Sigmoid colon (tissue), 7 donors: ENCODE results near the gene ZFP36L2. TPM values are rescaled to one million over a fixed set of nuclear protein-coding genes. Genes with fewer than 3 reads are reported as not detected.

ENCODE experiments used
- DNase-seq: peaks from one replicate; pipeline ENCODE4 v3.0.0-alpha.2; 2019
- H3K27ac ChIP-seq, 4 donors: fragments of 200-600 bp; sonication (generic); one replicate each; pipeline ENCODE4 v1.5.1; 2016 to 2019; ENCODE audit warnings: mild to moderate bottlenecking in 1 of 4
- H3K27me3 ChIP-seq, 3 donors: fragments of 200-600 bp; sonication (generic); one replicate each; pipeline ENCODE4 v1.5.1; 2019; ENCODE audit warnings: mild to moderate bottlenecking in 1 of 3
- H3K36me3 ChIP-seq, 4 donors: fragments of 200-600 bp; sonication (generic); one replicate each; pipeline ENCODE4 v1.5.1; 2016 to 2019
- H3K4me1 ChIP-seq, 4 donors: fragments of 200-600 bp; sonication (generic); one replicate each; pipeline ENCODE4 v1.5.1; 2017 to 2019
- H3K4me3 ChIP-seq, 4 donors: fragments of 200-600 bp; sonication (generic); one replicate each; pipeline ENCODE4 v1.5.1; 2017 to 2019; ENCODE audit warnings: mild to moderate bottlenecking in 2 of 4, moderate library complexity in 1 of 4
- H3K9me3 ChIP-seq, 4 donors: fragments of 200-600 bp in 3 of 4; sonication (generic) in 3 of 4; one replicate each; pipeline versions ENCODE4 v1.5.1 to v1.6.1; 2013 to 2019
- CTCF ChIP-seq, 4 experiments: fragments of 450-650 bp in 3 of 4; fragments of 200-600 bp in 1 of 4; IDR thresholded peaks; one replicate each; pipeline ENCODE4 v1.5.1; 2016 to 2019; ENCODE audit warnings: antibody characterized with exemption in 4 of 4, mild to moderate bottlenecking in 3 of 4, moderate library complexity in 2 of 4
- EP300 ChIP-seq, 4 donors: sonication (generic); formaldehyde crosslinking; IDR thresholded peaks; one replicate each; pipeline ENCODE4 v1.6.1; 2017; ENCODE audit warnings: antibody characterized with exemption in 4 of 4
- POLR2A ChIP-seq, 2 donors: fragments of 450-650 bp; IDR thresholded peaks; one replicate each; pipeline ENCODE4 v1.6.1; 2016; ENCODE audit warnings: antibody characterized with exemption in 2 of 2, mild to moderate bottlenecking in 2 of 2, moderate library complexity in 2 of 2
- POLR2AphosphoS5 ChIP-seq, 4 donors: sonication (generic); formaldehyde crosslinking; IDR thresholded peaks; one replicate each; pipeline ENCODE4 v1.6.1; 2017; ENCODE audit warnings: antibody characterized with exemption in 4 of 4
- WGBS, 2 donors: extraction: QIAGEN DNeasy Blood & Tissue Kit; methylation state at CpG; one replicate each; pipeline ENCODE4 v1.1.7; 2013; 5-methylcytosine and 5-hydroxymethylcytosine counted together
- intact Hi-C: fragments of 100-400 bp; cut with DNase I; formaldehyde crosslinking; loops from one replicate; pipeline ENCODE4 v1.15.1; 2023
- polyA plus RNA-seq, 3 donors: library from polyadenylated mRNA; stranded (reverse); fragments of 200-250 nt; gene quantifications; one replicate each; pipeline ENCODE4 v1.2.3, GENCODE V29; 2013
- total RNA-seq, 4 donors: library from RNA; depleted of rRNA; stranded (reverse); fragments of >200 nt; gene quantifications; one replicate each; pipeline ENCODE4 v1.1.0, GENCODE V29; 2016
- donor health status: healthy with polysubstance abuse.
- donor health status: Bipolar disorder and iron deficiency.
- donor health status: healthy.

ZFP36L2 gene
- total and polyA plus RNA-seq, 7 donors = 59.8 to 120 (median 97.3) TPM

DNA sequence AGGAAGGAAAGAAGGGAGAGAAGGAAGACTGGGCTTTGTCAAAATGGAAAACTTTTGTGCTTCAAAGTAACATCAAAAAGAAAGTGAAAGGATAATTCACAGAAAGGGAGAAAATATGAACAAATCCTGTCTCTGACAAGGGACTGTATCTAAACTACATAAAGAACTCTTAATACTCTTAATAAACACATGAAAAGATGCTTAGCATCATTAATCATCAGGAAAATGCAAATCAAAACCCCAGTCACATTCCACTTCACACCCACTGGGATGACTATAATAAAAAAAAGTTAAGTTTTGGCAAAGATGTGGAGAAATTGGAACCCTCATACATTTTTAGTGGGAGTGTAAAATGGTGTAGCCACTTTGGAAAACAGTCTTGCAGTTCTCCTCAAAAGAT lies 11.8 kb upstream of the ZFP36L2 start:
- intact Hi-C loops = no loop called here
- no peaks in the 10 kb centered on the region for H3K27me3 ChIP-seq
- no peak for TF ChIP-seq CTCF (IDR thresholded peaks at IDR 0.05)
- no peak for TF ChIP-seq POLR2AphosphoS5 (IDR thresholded peaks at IDR 0.05)

DNA sequence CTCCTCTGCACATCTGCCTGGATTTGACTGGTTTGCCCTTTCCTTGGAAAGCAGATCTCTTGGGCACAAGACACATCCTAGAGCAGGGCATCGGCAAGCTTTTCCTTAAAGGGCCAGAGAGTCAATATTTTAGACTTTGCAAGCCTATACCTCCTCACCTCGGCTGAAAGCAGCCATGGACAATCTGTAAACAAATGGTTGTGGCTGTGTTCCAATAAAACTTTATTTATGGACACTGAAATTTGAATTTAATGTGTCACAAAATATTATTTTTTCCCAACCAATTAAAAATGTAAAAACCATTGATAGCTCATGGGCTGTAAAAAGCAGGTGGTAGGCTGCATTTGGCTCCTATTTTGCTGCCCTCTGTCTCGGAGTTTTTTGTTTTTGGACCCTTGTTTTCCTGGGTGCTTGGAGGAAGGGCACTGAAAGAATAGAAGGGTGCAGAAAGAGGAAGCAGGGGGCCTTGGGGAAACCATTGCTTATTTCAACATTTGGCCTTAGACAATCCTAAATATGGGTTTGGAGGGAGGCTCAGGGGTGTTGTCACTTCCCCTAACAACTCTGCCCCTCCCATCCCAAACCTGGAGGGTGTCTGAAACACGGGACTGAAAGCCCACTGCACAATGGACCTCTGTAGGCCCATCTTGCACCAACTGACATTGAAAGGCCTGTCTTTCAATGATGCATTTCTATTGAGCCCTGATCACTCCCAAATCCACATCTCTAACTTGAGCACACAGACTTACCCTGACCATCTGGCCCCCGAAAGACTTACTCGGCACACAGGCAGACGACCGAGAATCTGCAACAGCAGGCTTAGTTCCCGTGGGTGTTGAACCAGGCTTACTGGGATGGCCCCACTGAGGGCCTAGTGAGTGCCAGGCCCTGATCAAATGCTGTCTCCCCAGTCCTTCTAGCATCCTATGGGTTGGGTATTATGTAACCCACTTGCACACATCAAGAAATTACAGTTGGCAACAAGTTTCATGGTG lies 7.1 kb upstream of the ZFP36L2 start:
- no peak for TF ChIP-seq EP300 (IDR thresholded peaks at IDR 0.05)
- no peak for TF ChIP-seq CTCF (IDR thresholded peaks at IDR 0.05)
- TF ChIP-seq POLR2A (IDR thresholded peaks at IDR 0.05) = no peak
- TF ChIP-seq POLR2AphosphoS5 (IDR thresholded peaks at IDR 0.05) = no peak
- H3K27me3 ChIP-seq = no peaks in the 10 kb centered on the region
- no peak overlapping the region for H3K4me3 ChIP-seq
- H3K27ac ChIP-seq = peak overlapping the region in 1 of 4 donors; percentile 0
- intact Hi-C loops = no loop called here
- no peaks in the 10 kb centered on the region for H3K9me3 ChIP-seq
- WGBS, 2 donors = 78 to 82% methylated on average over 9 of the region's 9 CpGs
- peaks cover 0 to 32% (median 19%) of the 10 kb centered on the region in 4 donors for H3K4me1 ChIP-seq
- no peak for DNase-seq
- peaks cover 0 to 7% (median 0%) of the 10 kb centered on the region in 4 donors for H3K36me3 ChIP-seq

More for the DNA sequence above, 11.8 kb upstream of the ZFP36L2 start:
- H3K9me3 ChIP-seq = no peaks in the 10 kb centered on the region
- H3K4me3 ChIP-seq = no peak overlapping the region
- H3K4me1 ChIP-seq = peaks cover 0 to 13% (median 4%) of the 10 kb centered on the region in 4 donors
- no peak for DNase-seq
- H3K36me3 ChIP-seq = no peaks in the 10 kb centered on the region
- peak overlapping the region in 2 of 4 donors; percentile 29 to 58 for H3K27ac ChIP-seq

DNA sequence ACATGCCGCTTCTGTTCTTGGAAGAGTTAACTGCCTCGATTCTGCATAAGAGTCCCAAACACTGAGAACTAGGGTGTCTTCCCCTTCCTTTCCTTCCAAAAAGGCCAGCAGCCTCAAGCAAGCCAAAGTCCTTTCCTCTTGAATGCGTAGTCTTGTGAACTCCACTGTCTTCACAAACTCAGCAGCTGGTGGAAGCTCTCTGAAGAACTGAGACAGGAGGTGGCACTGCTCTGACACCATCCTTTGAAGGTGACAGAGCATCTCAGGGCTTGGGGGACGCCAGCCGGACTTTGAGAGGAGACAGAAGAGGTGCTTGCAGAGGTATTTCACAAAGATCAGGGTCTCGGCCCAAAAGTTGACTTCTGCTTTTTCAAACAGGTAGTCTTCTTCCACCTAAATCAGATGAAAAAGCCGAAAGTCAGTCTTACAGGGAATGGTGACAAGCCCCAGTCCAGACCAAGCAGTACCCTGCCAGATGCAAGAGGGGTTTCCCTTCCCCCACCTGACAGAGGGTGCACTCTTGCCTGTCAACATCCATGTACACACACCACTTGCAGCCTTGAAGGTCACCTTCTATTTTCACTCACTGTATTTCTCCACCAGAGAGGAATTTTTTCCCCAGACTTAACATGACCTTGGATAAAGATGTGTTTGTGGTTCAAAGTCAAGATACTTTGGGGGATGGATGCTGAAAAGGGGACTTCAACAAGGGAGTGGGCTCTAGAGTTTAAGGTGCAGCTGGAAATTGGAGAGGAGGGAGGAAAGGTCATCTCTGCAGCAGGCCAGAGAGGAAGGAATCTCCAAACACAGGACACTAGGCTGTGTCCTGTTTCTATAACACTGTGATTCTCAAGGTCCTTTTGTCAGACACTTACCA lies 4.8 kb upstream of the ZFP36L2 start:
- Histone ChIP-seq H3K4me1 (peaks cover 0 to 39% (median 27%) of the 10 kb centered on the region in 4 donors), H3K9me3 (no peaks in the 10 kb centered on the region), H3K27ac (peak overlapping the region in 2 of 4 donors; percentile 14 to 100), H3K4me3 (no peak overlapping the region), H3K27me3 (no peaks in the 10 kb centered on the region), H3K36me3 (peaks cover 0 to 7% (median 0%) of the 10 kb centered on the region in 4 donors)
- intact Hi-C loops = no loop called here
- 81 to 91% methylated on average over 7 of the region's 7 CpGs for WGBS, 2 donors
- no peak for DNase-seq
- TF ChIP-seq EP300 (IDR thresholded peaks at IDR 0.05) = no peak
- no peak for TF ChIP-seq POLR2A (IDR thresholded peaks at IDR 0.05)
- no peak for TF ChIP-seq CTCF (IDR thresholded peaks at IDR 0.05)
- TF ChIP-seq POLR2AphosphoS5 (IDR thresholded peaks at IDR 0.05) = no peak

GRCh38 chr2:43230351-43230885 lies 4.0 kb upstream of the ZFP36L2 start:
- Histone ChIP-seq H3K36me3 (peaks cover 0 to 9% (median under 1%) of the 10 kb centered on the region in 4 donors), H3K4me1 (peaks cover 0 to 38% (median 24%) of the 10 kb centered on the region in 4 donors), H3K27ac (peak overlapping the region in 2 of 4 donors; percentile 14 to 100), H3K9me3 (no peaks in the 10 kb centered on the region), H3K4me3 (no peak overlapping the region), H3K27me3 (no peaks in the 10 kb centered on the region)
- intact Hi-C loops = no loop called here
- WGBS, 2 donors = 24 to 54% methylated on average over 4 of the region's 4 CpGs
- no peak for DNase-seq
- TF ChIP-seq CTCF (IDR thresholded peaks at IDR 0.05) (peak in 1 of 4 experiments; percentile 10), POLR2A (IDR thresholded peaks at IDR 0.05) (no peak), POLR2AphosphoS5 (IDR thresholded peaks at IDR 0.05) (no peak)
